Epithelial cell of esophagus (primary cell): ENCODE data around the gene PRKAG1.

Source experiments
- DNase-seq: peaks from one replicate; pipeline ENCODE4 v3.0.0; 2010; ENCODE audit warnings: low read depth
- H3K4me3 ChIP-seq: 2 replicates; pipeline ENCODE4 v1.5.1; 2011; ENCODE audit warnings: mild to moderate bottlenecking, low read length, control low read depth
- TF ChIP-seq, protein P1 (sequence below): IDR thresholded peaks from 2 replicates; pipeline ENCODE4 v1.5.1; 2011; ENCODE audit warnings: low read depth, mild to moderate bottlenecking, low read length, control low read depth, inconsistent platforms; ENCODE audit not compliant: insufficient read depth; ENCODE audit errors: missing control alignments

The PRKAG1 gene

DNA sequence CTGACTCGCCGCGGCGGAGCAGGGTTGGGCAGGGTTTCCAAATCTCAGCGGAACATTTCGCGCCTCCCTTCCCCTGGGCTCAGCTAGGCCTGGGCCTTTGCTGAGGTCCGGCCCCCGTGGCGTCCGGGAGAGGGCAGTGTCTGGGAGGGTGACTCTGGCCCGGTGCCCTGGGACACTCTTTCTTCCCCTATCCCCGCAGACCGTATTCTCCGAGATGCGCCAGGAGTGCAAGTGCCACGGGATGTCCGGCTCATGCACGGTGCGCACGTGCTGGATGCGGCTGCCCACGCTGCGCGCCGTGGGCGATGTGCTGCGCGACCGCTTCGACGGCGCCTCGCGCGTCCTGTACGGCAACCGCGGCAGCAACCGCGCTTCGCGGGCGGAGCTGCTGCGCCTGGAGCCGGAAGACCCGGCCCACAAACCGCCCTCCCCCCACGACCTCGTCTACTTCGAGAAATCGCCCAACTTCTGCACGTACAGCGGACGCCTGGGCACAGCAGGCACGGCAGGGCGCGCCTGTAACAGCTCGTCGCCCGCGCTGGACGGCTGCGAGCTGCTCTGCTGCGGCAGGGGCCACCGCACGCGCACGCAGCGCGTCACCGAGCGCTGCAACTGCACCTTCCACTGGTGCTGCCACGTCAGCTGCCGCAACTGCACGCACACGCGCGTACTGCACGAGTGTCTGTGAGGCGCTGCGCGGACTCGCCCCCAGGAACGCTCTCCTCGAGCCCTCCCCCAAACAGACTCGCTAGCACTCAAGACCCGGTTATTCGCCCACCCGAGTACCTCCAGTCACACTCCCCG, 37.4 kb downstream of the PRKAG1 start:
- no peak for DNase-seq
- no peak overlapping the region for H3K4me3 ChIP-seq
- TF ChIP-seq, protein P1, sequence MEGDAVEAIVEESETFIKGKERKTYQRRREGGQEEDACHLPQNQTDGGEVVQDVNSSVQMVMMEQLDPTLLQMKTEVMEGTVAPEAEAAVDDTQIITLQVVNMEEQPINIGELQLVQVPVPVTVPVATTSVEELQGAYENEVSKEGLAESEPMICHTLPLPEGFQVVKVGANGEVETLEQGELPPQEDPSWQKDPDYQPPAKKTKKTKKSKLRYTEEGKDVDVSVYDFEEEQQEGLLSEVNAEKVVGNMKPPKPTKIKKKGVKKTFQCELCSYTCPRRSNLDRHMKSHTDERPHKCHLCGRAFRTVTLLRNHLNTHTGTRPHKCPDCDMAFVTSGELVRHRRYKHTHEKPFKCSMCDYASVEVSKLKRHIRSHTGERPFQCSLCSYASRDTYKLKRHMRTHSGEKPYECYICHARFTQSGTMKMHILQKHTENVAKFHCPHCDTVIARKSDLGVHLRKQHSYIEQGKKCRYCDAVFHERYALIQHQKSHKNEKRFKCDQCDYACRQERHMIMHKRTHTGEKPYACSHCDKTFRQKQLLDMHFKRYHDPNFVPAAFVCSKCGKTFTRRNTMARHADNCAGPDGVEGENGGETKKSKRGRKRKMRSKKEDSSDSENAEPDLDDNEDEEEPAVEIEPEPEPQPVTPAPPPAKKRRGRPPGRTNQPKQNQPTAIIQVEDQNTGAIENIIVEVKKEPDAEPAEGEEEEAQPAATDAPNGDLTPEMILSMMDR, result no peak

DNA sequence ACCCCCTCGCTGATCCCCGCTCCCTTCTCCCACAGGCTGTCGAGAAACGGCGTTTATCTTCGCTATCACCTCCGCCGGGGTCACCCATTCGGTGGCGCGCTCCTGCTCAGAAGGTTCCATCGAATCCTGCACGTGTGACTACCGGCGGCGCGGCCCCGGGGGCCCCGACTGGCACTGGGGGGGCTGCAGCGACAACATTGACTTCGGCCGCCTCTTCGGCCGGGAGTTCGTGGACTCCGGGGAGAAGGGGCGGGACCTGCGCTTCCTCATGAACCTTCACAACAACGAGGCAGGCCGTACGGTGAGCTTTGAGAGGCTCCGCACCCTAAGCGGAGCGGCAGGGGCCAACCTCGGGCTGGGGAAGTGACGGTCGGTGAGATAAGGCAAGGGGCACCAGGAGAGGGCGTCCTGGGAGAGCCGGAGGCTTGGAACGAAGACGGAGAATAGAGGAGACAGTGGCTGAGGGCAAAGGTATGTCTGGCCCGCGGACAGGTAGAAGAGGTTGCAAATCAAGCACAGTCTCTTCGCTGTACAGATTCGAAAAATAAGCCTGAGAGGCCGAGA, 38.1 kb downstream of the PRKAG1 start:
- TF ChIP-seq, protein P1, result no peak
- no peak overlapping the region for H3K4me3 ChIP-seq
- no peak for DNase-seq

DNA sequence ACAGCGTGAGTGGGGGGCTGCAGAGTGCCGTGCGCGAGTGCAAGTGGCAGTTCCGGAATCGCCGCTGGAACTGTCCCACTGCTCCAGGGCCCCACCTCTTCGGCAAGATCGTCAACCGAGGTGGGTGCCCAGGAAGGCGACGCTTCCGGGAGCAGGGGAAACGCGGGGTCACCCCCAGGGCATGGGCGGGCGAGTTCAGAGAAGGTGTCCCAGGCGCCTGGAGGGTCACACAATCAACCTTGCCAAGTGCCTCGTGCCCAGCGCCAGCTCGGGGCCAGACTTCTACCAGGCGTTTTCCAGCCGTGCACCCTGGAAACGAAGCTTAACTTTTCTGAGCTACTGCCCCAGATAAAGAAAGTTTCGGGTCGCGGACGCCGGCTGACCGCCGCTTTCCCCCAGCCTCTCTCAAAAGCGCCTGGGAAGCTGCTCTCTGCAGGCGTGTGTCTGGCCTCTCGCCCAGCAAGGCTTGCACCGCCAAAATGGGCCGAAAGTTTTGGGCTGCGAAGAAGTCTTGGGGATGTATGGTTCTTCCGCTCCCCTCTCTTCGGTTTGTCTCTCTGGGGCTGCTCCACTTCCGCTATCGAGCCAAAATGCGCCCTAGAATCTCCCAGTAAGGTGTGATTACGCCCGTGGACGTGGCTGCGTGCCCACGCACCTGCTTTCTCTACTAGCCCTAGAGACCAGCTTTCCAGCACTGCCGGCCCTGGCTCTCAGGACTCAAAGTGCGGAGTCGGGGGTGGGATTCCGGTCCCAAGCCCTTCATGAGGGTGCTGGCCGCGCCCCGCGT, 38.8 kb downstream of the PRKAG1 start:
- DNase-seq, result no peak
- no peak overlapping the region for H3K4me3 ChIP-seq
- TF ChIP-seq, protein P1, result no peak

DNA sequence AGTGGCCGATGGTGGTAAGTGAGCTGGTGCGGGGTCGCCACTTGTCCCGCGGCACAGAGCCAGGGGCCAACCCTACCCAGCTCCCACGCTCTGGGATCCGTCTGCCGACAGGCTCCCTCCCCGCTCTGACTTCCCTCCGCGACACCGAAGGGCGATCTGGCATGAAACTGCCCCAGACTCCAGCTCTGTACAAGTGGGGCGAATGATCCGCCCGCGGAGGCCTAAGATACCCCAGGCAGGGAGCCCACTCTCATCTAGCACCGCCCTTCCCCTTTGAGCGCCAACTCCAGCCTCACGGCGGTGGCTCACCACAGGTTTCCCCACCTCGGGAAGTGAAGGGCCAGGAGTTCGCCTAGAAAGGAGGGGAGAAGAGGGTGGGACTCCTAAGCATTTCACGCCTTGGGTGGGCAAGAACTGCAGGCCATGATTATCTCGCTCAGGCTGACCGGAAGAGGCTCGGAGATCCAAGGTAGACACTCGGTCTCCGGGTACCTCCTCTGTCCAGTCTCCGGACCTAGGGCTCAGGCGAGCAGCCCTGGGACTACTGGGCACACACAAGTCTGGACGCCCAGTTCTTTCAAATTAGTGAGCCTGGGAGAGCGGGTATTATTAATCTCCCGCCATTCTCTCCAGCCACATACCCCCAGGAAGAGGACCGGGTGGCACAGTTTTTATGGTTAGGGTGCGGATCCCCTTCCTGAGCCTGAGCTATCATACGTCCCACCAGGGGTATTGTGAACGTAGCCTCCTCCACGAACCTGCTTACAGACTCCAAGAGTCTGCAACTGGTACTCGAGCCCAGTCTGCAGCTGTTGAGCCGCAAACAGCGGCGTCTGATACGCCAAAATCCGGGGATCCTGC, 39.6 kb downstream of the PRKAG1 start:
- DNase-seq, result no peak
- no peak overlapping the region for H3K4me3 ChIP-seq
- TF ChIP-seq, protein P1, result no peak

DNA sequence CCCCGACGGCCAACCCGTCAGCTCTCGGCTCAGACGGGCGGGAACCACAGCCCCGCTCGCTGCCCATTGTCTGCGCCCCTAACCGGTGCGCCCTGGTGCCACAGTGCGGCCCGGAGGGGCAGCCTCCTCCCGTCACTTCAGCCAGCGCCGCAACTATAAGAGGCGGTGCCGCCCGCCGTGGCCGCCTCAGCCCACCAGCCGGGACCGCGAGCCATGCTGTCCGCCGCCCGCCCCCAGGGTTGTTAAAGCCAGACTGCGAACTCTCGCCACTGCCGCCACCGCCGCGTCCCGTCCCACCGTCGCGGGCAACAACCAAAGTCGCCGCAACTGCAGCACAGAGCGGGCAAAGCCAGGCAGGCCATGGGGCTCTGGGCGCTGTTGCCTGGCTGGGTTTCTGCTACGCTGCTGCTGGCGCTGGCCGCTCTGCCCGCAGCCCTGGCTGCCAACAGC, 40.3 kb downstream of the PRKAG1 start, which contains the start of gene WNT1:
TSS of gene WNT1 (plus strand) at position 32 of the 450 bp plus-strand sequence. CDS start at position 361, 329 bp downstream.
- H3K4me3 ChIP-seq, result no peak within 1 kb of the TSS
- TF ChIP-seq, protein P1, result no peak
- no peak for DNase-seq
